IPS-18a (cell line): ENCODE data around the gene KRT83.

Experiments used
- H3K27ac ChIP-seq: one replicate; pipeline ENCODE4 v1.5.1; 2013; ENCODE audit warnings: low read length
- H3K27me3 ChIP-seq: one replicate; pipeline ENCODE4 v1.6.1; 2013; ENCODE audit warnings: mild to moderate bottlenecking, low read length; ENCODE audit not compliant: control insufficient read depth, insufficient read depth
- H3K36me3 ChIP-seq: one replicate; pipeline ENCODE4 v1.6.1; 2013; ENCODE audit warnings: low read depth, low read length; ENCODE audit not compliant: control insufficient read depth
- H3K4me1 ChIP-seq: one replicate; pipeline ENCODE4 v1.6.1; 2013; ENCODE audit warnings: low read depth, low read length; ENCODE audit not compliant: control insufficient read depth
- H3K4me3 ChIP-seq: one replicate; pipeline ENCODE4 v1.5.1; 2013; ENCODE audit warnings: low read length
- H3K9ac ChIP-seq: one replicate; pipeline ENCODE4 v1.6.1; 2013; ENCODE audit warnings: mild to moderate bottlenecking, low read length, moderate library complexity
- H3K9me3 ChIP-seq: one replicate; pipeline ENCODE4 v1.6.1; 2013; ENCODE audit warnings: low read depth, low read length; ENCODE audit not compliant: control insufficient read depth

Gene KRT83

DNA sequence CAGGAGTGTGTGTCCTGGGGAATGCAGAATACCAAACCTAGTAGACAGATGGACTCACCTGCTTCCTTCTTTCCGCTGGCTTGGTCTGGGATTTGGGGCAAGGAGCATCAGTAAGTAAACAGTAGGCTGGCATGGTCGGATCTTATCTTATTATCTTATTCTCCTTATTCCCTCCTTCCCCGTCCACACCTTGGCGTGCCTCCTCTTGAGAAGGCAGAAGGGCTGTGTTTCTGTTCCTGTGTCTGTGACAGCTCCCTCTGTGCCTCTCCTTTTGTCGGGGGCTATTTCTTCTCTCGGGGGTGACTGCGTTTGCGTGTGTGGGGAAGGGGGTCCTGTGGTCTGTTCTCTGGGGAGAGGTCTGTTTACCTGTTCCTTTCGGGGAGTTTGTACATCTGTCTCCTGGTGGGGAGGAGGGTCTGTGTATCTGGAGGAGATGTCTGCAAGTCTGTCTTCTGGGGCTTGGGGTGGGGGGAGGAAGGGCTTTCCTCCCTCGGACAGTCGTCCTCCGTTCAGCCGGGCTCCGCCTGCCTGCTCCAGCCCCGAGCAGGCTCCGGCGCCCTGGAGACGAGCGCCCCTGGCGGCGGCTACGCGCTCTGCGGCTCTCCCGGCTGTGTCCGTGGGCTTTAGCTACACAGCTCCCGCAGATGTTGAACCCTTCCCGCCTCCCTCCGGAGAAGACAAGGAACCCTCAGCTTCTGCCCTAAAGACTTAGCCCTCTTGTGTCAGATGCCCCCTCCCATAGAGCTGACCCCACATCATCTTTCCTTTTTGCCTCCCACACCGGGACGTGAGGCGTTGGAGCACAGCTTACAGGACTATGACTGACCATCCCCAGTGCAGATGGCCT is 42.4 kb downstream of the KRT83 start:
- H3K4me1 ChIP-seq: peaks cover 3% of the 10 kb centered on the region
- no peak overlapping the region for H3K27ac ChIP-seq
- no peaks in the 10 kb centered on the region for H3K36me3 ChIP-seq
- H3K4me3 ChIP-seq: peak overlapping the region; percentile 54
- H3K9me3 ChIP-seq: no peaks in the 10 kb centered on the region
- peaks cover 14% of the 10 kb centered on the region for H3K27me3 ChIP-seq
- no peak overlapping the region for H3K9ac ChIP-seq

DNA sequence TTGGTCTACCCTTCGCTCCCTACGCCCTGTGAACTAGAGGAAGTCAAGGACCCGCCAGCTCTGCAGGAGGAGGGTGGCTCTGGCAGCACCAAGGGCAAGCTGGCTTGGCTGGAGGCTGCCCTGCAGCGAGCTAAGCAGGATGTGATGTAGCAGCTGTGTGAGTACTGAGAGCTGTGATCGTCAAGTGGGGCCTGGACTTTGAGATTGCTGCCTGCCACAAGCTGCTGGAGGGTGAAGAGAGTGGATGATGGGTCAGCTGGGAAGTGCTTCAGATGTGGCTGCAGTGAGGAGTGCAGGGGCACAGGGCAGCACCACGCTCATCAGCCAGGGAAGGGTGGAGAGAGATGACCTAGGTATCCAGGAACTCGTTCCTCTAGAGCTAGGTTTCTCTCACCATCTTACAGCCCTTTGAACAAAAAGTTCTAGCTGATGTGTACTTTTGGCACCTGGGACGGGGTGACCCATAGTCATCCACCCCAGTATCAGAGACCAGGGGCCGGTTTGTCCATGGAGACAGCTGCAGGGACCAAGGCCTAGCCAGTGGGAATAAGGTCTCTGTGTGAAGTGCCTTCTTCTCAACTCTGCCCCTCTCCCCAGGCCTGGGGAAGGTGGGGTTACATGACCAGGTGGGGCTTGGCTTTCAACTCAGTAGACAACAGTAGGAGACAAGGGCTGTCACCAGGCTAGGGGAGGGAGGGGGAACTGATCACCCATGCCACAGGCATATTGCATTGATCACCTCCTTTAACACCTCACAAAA is 43.5 kb downstream of the KRT83 start:
- no peaks in the 10 kb centered on the region for H3K36me3 ChIP-seq
- H3K4me1 ChIP-seq: peaks cover 3% of the 10 kb centered on the region
- no peak overlapping the region for H3K4me3 ChIP-seq
- no peak overlapping the region for H3K27ac ChIP-seq
- H3K9ac ChIP-seq: no peak overlapping the region
- H3K9me3 ChIP-seq: no peaks in the 10 kb centered on the region
- H3K27me3 ChIP-seq: peaks cover 14% of the 10 kb centered on the region

DNA sequence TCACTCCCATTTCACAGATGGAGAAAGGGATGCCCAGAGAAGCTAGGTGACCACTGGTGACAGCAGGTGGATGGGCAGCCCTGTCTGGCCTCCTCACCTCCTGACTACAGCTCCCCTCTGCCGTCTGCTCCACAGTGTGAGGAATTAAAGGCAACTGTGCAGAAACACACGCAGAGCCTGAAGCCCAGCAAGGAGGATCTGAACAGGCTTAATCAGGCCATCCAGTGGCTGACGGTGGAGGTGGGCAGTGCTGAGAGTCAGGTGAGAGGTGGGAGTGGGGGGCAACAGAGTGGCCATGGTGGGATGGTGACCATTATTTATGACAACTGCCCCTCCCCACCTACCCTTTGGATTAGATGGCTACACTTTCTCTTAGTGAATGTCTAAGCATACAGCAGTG is 45.5 kb downstream of the KRT83 start:
- Histone ChIP-seq H3K9me3 (no peaks in the 10 kb centered on the region), H3K36me3 (no peaks in the 10 kb centered on the region), H3K4me1 (peaks cover 3% of the 10 kb centered on the region), H3K27me3 (peaks cover 14% of the 10 kb centered on the region), H3K4me3 (no peak overlapping the region), H3K27ac (no peak overlapping the region), H3K9ac (no peak overlapping the region)

DNA sequence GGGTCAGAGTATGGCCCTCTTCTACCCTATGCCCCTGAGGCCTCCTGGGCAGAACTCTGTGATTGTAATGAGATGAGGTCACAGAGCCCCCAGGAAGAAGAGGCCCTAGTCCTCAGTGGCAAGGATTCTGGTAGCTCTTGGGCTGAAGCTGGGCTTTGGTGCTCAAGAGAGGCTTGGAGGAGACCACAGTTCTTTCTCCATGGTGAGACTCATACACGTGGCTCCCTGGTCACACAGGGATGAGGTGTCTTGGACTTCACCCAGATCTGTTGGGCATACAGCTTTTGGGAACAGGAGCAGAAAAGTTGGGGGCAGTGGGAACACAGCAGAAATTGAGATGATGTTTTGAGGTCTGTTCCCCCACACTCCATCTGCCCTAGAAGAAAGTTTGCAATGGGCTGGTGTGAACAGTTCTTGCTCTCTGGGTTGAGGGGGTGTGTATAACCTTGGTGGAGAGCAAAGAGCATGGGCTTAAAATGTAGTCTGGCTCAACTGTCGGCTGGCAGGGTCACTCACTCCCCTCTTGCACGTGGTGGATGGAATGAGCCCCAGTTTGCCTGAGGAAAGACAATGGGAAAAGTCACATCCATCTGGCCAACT is 46.6 kb downstream of the KRT83 start, which contains the start of gene KRT86:
Gene KRT86, plus strand, starts transcription at position 125 of the 600 bp plus-strand sequence. CDS start 27,272 bp downstream, outside the sequence.
- H3K27me3 ChIP-seq: peaks cover 14% of the 10 kb centered on the region
- no peaks in the 10 kb centered on the region for H3K36me3 ChIP-seq
- H3K9ac ChIP-seq: no peak within 1 kb of the TSS
- no peak within 1 kb of the TSS for H3K4me3 ChIP-seq
- H3K27ac ChIP-seq: no peak within 1 kb of the TSS
- H3K9me3 ChIP-seq: no peaks in the 10 kb centered on the region
- peaks cover 3% of the 10 kb centered on the region for H3K4me1 ChIP-seq

DNA sequence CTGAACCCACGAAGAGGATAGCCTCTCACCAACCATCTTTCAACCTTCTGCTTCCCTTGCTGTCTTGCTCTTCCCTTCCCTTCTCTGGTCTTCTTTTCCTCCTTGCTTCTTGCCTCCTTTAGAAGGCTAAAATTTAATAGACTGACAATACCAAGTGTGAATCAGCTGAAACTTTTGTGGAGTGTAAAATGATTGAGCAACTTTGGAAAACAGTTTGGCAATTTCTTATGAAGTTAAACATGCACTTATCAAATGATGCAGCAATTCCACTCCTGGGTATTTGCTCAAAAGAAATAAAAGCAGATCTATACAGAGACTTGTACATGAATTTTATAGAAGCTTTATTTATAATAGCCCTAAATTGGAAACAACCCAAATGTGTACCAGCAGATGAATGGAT is 50.0 kb downstream of the KRT83 start:
- no peaks in the 10 kb centered on the region for H3K27me3 ChIP-seq
- H3K9ac ChIP-seq: no peak overlapping the region
- no peaks in the 10 kb centered on the region for H3K4me1 ChIP-seq
- H3K36me3 ChIP-seq: no peaks in the 10 kb centered on the region
- H3K4me3 ChIP-seq: no peak overlapping the region
- H3K9me3 ChIP-seq: no peaks in the 10 kb centered on the region
- no peak overlapping the region for H3K27ac ChIP-seq

DNA sequence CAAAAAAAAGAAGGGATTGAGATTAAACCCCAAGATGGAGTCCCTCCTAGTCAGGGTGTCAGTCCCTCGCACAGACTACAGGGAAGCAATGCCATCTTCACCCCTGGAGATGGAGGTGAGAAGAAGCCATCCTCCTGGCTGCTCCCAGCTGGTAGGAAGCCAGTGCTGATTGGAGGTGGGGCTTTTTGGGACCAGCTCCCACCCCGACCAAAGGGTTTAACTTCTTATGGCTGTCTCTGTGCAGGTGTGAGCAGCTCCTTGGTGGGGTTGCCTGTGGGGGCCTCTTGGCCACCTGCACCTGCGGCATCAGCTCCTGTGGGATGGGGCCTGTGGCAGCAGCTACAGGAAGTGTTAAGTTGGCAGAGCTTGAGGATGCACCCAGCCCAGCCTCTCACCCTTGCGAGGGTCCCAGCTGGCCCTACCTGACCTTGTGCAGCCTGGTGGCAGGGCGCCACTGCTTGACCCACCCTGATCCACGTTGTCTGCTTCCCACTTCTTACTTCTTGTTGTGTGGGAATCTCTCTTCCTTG is 50.6 kb downstream of the KRT83 start:
- Histone ChIP-seq H3K9me3 (no peaks in the 10 kb centered on the region), H3K4me3 (no peak overlapping the region), H3K27ac (no peak overlapping the region), H3K4me1 (no peaks in the 10 kb centered on the region), H3K36me3 (no peaks in the 10 kb centered on the region), H3K9ac (no peak overlapping the region), H3K27me3 (no peaks in the 10 kb centered on the region)

DNA sequence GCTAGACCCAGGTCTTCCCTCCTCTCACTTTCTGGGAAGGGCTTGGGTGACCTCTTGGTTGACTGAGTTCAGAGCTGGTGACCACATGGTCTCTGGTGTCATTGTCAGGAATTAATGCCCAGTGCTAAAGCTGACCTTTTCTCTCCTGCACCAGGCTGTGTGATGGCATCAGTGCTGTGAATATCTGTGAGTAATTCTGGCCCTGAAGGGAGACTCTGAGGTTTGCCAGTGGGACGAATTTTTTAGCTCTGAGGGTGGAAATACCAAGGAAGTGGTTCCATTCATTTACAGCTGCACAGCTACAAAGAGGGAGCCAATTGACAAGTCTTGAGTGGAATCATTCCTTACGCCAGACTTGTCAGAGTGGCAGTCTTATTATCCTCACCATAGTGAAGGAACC is 53.0 kb downstream of the KRT83 start:
- Histone ChIP-seq H3K27ac (no peak overlapping the region), H3K9me3 (no peaks in the 10 kb centered on the region), H3K4me3 (no peak overlapping the region), H3K9ac (no peak overlapping the region), H3K27me3 (no peaks in the 10 kb centered on the region), H3K4me1 (no peaks in the 10 kb centered on the region), H3K36me3 (no peaks in the 10 kb centered on the region)

DNA sequence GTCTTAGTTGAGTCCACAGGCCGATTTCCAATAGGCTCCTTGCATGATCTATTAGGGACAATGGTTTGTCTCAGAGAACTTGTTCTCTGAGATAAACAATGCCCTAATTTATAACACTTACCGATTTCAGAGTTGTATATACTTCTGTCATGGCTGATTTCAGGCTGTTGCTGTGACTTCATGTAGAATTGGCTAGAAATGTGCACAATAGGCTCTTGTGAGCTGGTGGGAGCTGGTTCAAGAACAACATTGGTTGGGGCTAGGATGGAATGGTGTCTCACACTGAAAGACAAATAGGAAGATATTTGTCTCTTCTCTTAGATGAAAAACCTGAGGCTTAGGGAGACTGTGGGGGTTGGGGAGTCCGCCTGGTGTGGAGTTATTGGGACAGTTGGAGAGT is 53.5 kb downstream of the KRT83 start:
- Histone ChIP-seq H3K4me3 (no peak overlapping the region), H3K27me3 (no peaks in the 10 kb centered on the region), H3K9me3 (no peaks in the 10 kb centered on the region), H3K27ac (no peak overlapping the region), H3K4me1 (no peaks in the 10 kb centered on the region), H3K9ac (no peak overlapping the region), H3K36me3 (no peaks in the 10 kb centered on the region)

DNA sequence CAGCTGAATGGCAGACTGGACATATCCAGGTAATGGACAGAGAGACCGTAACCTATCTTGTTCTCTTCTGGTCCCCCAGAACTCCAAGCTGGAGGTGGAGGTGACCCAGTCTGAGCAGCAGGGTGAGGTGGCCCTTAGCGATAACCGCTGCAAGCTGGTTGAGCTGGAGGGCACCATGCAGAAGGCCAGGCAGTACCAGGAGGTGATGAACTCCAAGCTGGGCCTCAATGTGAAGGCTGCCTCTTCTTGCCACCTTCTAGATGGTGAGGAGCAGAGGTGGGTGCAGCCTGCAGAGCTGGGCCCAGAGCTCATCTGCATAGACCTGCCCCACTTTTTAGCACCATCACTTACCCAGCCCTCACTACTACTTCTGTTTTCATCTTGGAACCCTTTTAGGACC is 53.9 kb downstream of the KRT83 start:
- Histone ChIP-seq H3K4me3 (no peak overlapping the region), H3K27ac (no peak overlapping the region)

DNA sequence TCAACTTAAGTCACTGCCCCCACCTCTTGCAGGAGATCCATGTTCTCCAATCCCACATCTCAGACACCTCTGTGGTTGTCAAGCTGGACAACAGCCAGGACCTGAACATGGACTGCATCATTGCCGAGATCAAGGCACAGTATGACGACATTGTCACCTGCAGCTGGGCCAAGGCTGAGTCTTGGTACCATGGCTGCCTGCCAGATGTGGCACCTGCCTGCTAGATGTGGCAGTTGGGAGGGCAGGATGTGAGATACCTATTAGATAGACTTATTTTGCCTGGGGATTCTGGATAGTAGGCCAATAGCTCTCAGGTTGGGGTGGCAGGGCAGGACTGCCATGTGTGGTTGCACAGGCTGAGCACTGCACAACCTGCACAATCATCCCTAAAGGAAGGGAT is 54.7 kb downstream of the KRT83 start:
- no peak overlapping the region for H3K9ac ChIP-seq
- no peaks in the 10 kb centered on the region for H3K27me3 ChIP-seq
- H3K9me3 ChIP-seq: no peaks in the 10 kb centered on the region
- H3K4me3 ChIP-seq: no peak overlapping the region
- H3K36me3 ChIP-seq: no peaks in the 10 kb centered on the region
- H3K27ac ChIP-seq: no peak overlapping the region
- no peaks in the 10 kb centered on the region for H3K4me1 ChIP-seq

More for the DNA sequence above, 53.9 kb downstream of the KRT83 start:
- Histone ChIP-seq H3K36me3 (no peaks in the 10 kb centered on the region), H3K9me3 (no peaks in the 10 kb centered on the region), H3K9ac (no peak overlapping the region), H3K4me1 (no peaks in the 10 kb centered on the region), H3K27me3 (no peaks in the 10 kb centered on the region)

DNA sequence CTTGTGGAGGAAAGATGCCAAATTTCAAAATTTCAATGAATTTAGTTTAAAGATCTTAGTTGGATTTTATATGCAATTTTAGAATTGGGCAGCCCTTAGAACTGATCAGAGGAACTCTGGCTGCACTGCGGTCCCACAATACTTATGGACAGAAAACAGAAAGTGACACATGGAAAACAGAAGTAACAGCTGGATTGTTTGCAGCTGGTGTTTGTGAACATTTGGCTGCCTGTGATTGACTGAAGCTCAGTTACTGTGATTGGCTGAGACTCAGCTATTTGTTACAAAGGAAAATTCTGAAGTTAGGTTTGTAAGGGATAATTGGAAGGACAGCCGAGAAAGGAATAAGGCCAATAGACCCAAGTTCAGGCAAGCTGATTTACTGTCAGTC is 56.8 kb downstream of the KRT83 start:
- H3K36me3 ChIP-seq: no peaks in the 10 kb centered on the region
- H3K27ac ChIP-seq: no peak overlapping the region
- H3K27me3 ChIP-seq: peaks cover 11% of the 10 kb centered on the region
- H3K4me1 ChIP-seq: peaks cover 5% of the 10 kb centered on the region
- H3K9me3 ChIP-seq: no peaks in the 10 kb centered on the region
- no peak overlapping the region for H3K4me3 ChIP-seq
- H3K9ac ChIP-seq: no peak overlapping the region
